Smooth muscle cell (in vitro differentiated cells): Measurements from ENCODE around the gene KIAA1328. TPM values are rescaled to one million over a fixed set of nuclear protein-coding genes. Genes with fewer than 3 reads are reported as not detected.

Experiments
- DNase-seq: peaks from one replicate; lab custom pipeline; 2025; ENCODE audit not compliant: unreplicated experiment; lab: John Stamatoyannopoulos, UW
- H2AFZ ChIP-seq: fragments of 200-600 bp; sonication (generic); 2 replicates; pipeline ENCODE4 v1.6.0; 2016; ENCODE audit warnings: antibody characterized with exemption, low read depth, mild to moderate bottlenecking
- H3F3A ChIP-seq: fragments of 200-600 bp; sonication (generic); 2 replicates; pipeline ENCODE4 v1.6.0; 2017; ENCODE audit warnings: antibody characterized with exemption, low read depth
- H3K27ac ChIP-seq: fragments of 200-600 bp; sonication (generic); 2 replicates; pipeline ENCODE4 v1.5.1; 2016; ENCODE audit warnings: low read depth, mild to moderate bottlenecking
- H3K27me3 ChIP-seq: fragments of 200-600 bp; sonication (generic); 2 replicates; pipeline ENCODE4 v1.6.1; 2016; ENCODE audit warnings: low read depth, mild to moderate bottlenecking
- H3K36me3 ChIP-seq: fragments of 200-600 bp; sonication (generic); 2 replicates; pipeline ENCODE4 v1.5.1; 2016; ENCODE audit warnings: low read depth
- H3K4me1 ChIP-seq: fragments of 200-600 bp; sonication (generic); 2 replicates; pipeline ENCODE4 v1.5.1; 2016; ENCODE audit warnings: low read depth
- H3K4me2 ChIP-seq: fragments of 200-600 bp; sonication (generic); 2 replicates; pipeline ENCODE4 v1.6.0; 2016; ENCODE audit warnings: mild to moderate bottlenecking
- H3K4me3 ChIP-seq: fragments of 200-600 bp; sonication (generic); 2 replicates; pipeline ENCODE4 v1.5.1; 2016; ENCODE audit warnings: mild to moderate bottlenecking
- H3K79me2 ChIP-seq: fragments of 200-600 bp; sonication (generic); 2 replicates; pipeline ENCODE4 v1.6.0; 2016; ENCODE audit warnings: low read depth, mild to moderate bottlenecking
- H3K9ac ChIP-seq: fragments of 200-600 bp; sonication (generic); 2 replicates; pipeline ENCODE4 v1.6.0; 2016; ENCODE audit warnings: low read depth
- H3K9me3 ChIP-seq: fragments of 200-600 bp; sonication (generic); replicated peaks from 2 replicates; pipeline ENCODE4 v1.5.1; 2016; ENCODE audit warnings: low read depth
- H4K20me1 ChIP-seq: fragments of 200-600 bp; sonication (generic); 2 replicates; pipeline ENCODE4 v1.6.0; 2016; ENCODE audit warnings: low read depth
- CTCF ChIP-seq: fragments of 200-600 bp; sonication (generic); IDR thresholded peaks from 2 replicates; pipeline ENCODE4 v1.5.1; 2017; ENCODE audit warnings: borderline replicate concordance, mild to moderate bottlenecking, antibody characterized with exemption; ENCODE audit not compliant: insufficient read depth, poor library complexity, severe bottlenecking
- WGBS: methylation state at CpG from one replicate; pipeline ENCODE4 v1.1.7; 2016; ENCODE audit warnings: low lambda C conversion rate; 5-methylcytosine and 5-hydroxymethylcytosine counted together
- polyA plus RNA-seq: library from polyadenylated mRNA; unstranded; fragments of >200 nt; fragmentation: Nextera tagmentation; extraction: Ambion mirVana; gene quantifications from 2 replicates; pipeline ENCODE4 v1.2.1, GENCODE V29; 2016
- total RNA-seq: library from RNA; depleted of rRNA; stranded (reverse); fragments of >200 nt; gene quantifications from 2 replicates; pipeline ENCODE4 v1.2.3, GENCODE V29; 2014

Gene KIAA1328
- total and polyA plus RNA-seq, 2 experiments from 2014 or later, result 2.2 to 11.7 TPM

- Histone ChIP-seq H3K9me3 (no peaks in the 10 kb centered on the region), H3K36me3 (no peaks in the 10 kb centered on the region), H3K4me1 (no peaks in the 10 kb centered on the region), H3K27me3 (no peaks in the 10 kb centered on the region), H3F3A (no peaks in the 10 kb centered on the region), H3K9ac (no peak overlapping the region), H3K79me2 (no peaks in the 10 kb centered on the region), H4K20me1 (no peaks in the 10 kb centered on the region), H3K4me2 (no peak overlapping the region), H3K27ac (no peak overlapping the region), H3K4me3 (no peak overlapping the region), H2AFZ (no peak overlapping the region)
- WGBS, result 96% methylated on average over 3 of the region's 3 CpGs
- no peak for DNase-seq
- no peak for TF ChIP-seq CTCF
Observed at GRCh38 chr18:36890598-36890997, 61.7 kb downstream of the KIAA1328 start.

- Histone ChIP-seq H3K79me2 (no peaks in the 10 kb centered on the region), H3K4me1 (no peaks in the 10 kb centered on the region), H3K27ac (no peak overlapping the region), H3K9ac (no peak overlapping the region), H3K4me2 (no peak overlapping the region), H3K4me3 (no peak overlapping the region), H3K36me3 (no peaks in the 10 kb centered on the region), H3K27me3 (no peaks in the 10 kb centered on the region), H3F3A (no peaks in the 10 kb centered on the region), H4K20me1 (no peaks in the 10 kb centered on the region), H2AFZ (no peak overlapping the region), H3K9me3 (no peaks in the 10 kb centered on the region)
- no peak for TF ChIP-seq CTCF
- WGBS, result 98% methylated on average over 5 of the region's 5 CpGs
- DNase-seq, result no peak
Observed at GRCh38 chr18:36893227-36893626, 64.3 kb downstream of the KIAA1328 start.

- Histone ChIP-seq H3K4me1 (no peaks in the 10 kb centered on the region), H3K27me3 (no peaks in the 10 kb centered on the region), H3F3A (no peaks in the 10 kb centered on the region), H3K9me3 (no peaks in the 10 kb centered on the region), H2AFZ (no peak overlapping the region), H3K36me3 (no peaks in the 10 kb centered on the region), H4K20me1 (no peaks in the 10 kb centered on the region), H3K9ac (no peak overlapping the region), H3K4me3 (no peak overlapping the region), H3K4me2 (no peak overlapping the region), H3K27ac (no peak overlapping the region), H3K79me2 (no peaks in the 10 kb centered on the region)
- no peak for DNase-seq
- TF ChIP-seq CTCF, result no peak
- WGBS, result 89% methylated on average over 4 of the region's 4 CpGs
Observed at GRCh38 chr18:36895606-36896005, 66.7 kb downstream of the KIAA1328 start.

GRCh38 chr18:36897253-36897652 is 68.3 kb downstream of the KIAA1328 start:
- no peak for DNase-seq
- Histone ChIP-seq H3K79me2 (no peaks in the 10 kb centered on the region), H3K4me1 (no peaks in the 10 kb centered on the region), H3F3A (no peaks in the 10 kb centered on the region), H3K27me3 (no peaks in the 10 kb centered on the region), H3K9ac (no peak overlapping the region), H3K4me2 (no peak overlapping the region), H3K4me3 (no peak overlapping the region), H3K36me3 (no peaks in the 10 kb centered on the region), H3K27ac (no peak overlapping the region), H3K9me3 (no peaks in the 10 kb centered on the region), H2AFZ (no peak overlapping the region), H4K20me1 (no peaks in the 10 kb centered on the region)
- no peak for TF ChIP-seq CTCF
- 87% methylated on average over 1 of the region's 1 CpG for WGBS
